Dermis blood vessel endothelial cell (primary cell): ENCODE measurements around the gene BTBD10. TPM values are rescaled to one million over a fixed set of nuclear protein-coding genes. Genes with fewer than 3 reads are reported as not detected.

Experiments used
- DNase-seq: peaks from one replicate; pipeline ENCODE4 v3.0.0; 2010
- total RNA-seq: library from RNA; depleted of rRNA; stranded (reverse); fragments of >200 nt; gene quantifications from 2 replicates; pipeline ENCODE4 v1.2.3, GENCODE V29; 2014

BTBD10 gene
- total RNA-seq, 1 donor from 2014 or later = 133 TPM

GRCh38 chr11:13338427-13339069, 124.5 kb downstream of the BTBD10 start:
- peak; percentile 66 for DNase-seq

- DNase-seq = peak; percentile 73
Observed at GRCh38 chr11:13338019-13338426, 125.0 kb downstream of the BTBD10 start.

Other genes with a start within 250 kb of the BTBD10 start
- 11.6 and 13.3 TPM in 2 replicates for gene BMAL1, start 185.4 kb downstream of the BTBD10 start, total RNA-seq
- not detected in 2 replicates for gene PTH, start 32.8 kb upstream of the BTBD10 start, total RNA-seq
- gene FAR1, start 205.4 kb upstream of the BTBD10 start, total RNA-seq = 76.2 and 115 TPM in 2 replicates